Measurements from ENCODE around the gene KIF20A.
"Not testable (repeated sequence)": the region's sequence is repeated elsewhere in the genome, so short reads cannot be mapped to it uniquely, and the experiment has no call there.

KIF20A gene

DNA sequence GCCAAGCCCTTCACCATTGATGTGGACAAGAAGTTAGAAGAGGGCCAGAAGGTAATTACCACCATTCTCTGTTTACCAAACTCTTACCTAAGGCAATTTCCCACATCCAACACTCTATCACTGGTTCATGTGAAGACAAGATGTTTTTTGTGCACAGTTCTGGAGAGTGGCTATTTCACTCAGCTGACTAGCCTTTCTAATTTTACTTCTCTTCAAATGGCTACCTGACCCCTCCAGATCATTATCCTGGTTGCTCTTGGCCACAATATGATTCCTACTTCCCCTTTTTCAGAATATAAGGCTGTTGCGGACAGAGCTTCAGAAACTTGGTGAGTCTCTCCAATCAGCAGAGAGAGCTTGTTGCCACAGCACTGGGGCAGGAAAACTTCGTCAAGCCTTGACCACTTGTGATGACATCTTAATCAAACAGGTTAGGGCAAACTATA, 7.1 kb downstream of the KIF20A start:
- peaks cover 93% of the 10 kb centered on the region for H3K36me3 ChIP-seq
- TF ChIP-seq, protein P1, sequence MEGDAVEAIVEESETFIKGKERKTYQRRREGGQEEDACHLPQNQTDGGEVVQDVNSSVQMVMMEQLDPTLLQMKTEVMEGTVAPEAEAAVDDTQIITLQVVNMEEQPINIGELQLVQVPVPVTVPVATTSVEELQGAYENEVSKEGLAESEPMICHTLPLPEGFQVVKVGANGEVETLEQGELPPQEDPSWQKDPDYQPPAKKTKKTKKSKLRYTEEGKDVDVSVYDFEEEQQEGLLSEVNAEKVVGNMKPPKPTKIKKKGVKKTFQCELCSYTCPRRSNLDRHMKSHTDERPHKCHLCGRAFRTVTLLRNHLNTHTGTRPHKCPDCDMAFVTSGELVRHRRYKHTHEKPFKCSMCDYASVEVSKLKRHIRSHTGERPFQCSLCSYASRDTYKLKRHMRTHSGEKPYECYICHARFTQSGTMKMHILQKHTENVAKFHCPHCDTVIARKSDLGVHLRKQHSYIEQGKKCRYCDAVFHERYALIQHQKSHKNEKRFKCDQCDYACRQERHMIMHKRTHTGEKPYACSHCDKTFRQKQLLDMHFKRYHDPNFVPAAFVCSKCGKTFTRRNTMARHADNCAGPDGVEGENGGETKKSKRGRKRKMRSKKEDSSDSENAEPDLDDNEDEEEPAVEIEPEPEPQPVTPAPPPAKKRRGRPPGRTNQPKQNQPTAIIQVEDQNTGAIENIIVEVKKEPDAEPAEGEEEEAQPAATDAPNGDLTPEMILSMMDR (IDR thresholded peaks at IDR 0.05; ENCODE audit: low read depth, low read length), result no peak
- no peaks in the 10 kb centered on the region for H3K27me3 ChIP-seq (ENCODE audit: insufficient read depth, low read depth, severe bottlenecking)
- H3K27ac ChIP-seq, result no peak overlapping the region
- DNase-seq, result no peak
- H3K4me3 ChIP-seq (ENCODE audit: low read depth, low read length), result no peak overlapping the region
- no peaks in the 10 kb centered on the region for H3K9me3 ChIP-seq (ENCODE audit: severe bottlenecking)

GRCh38 chr5:138188626-138189025, 9.7 kb downstream of the KIF20A start:
- H3K27me3 ChIP-seq (ENCODE audit: insufficient read depth, low read depth, severe bottlenecking), result no peaks in the 10 kb centered on the region
- DNase-seq, result no peak
- H3K27ac ChIP-seq, result no peak overlapping the region
- H3K4me3 ChIP-seq (ENCODE audit: low read depth, low read length), result no peak overlapping the region
- peaks cover 89% of the 10 kb centered on the region for H3K36me3 ChIP-seq
- H3K9me3 ChIP-seq (ENCODE audit: severe bottlenecking), result no peaks in the 10 kb centered on the region
- TF ChIP-seq, protein P1 (IDR thresholded peaks at IDR 0.05; ENCODE audit: low read depth, low read length), result no peak

DNA sequence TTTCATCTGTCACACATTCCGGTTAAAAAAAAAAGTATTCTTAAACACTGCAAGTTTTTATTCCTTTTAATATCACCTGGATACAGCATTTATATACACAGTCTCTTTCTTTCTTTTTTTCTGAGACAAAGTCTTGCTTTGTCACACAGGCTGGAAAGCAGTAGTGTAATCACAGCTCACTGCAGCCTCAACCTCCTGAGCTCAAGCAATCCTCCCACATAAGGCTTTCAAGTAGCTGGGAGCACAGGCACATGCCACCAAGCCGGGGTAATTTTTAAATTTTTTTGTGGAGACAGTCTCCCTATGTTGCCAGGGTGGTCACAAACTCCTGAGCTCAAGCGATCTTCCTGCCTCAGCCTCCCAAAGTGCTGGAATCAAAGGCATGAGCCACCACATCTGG, 13.9 kb downstream of the KIF20A start:
- Histone ChIP-seq H3K27me3 (ENCODE audit: insufficient read depth, low read depth, severe bottlenecking) (no peaks in the 10 kb centered on the region), H3K27ac (no peak overlapping the region), H3K4me3 (ENCODE audit: low read depth, low read length) (no peak overlapping the region), H3K36me3 (peaks cover 68% of the 10 kb centered on the region), H3K9me3 (ENCODE audit: severe bottlenecking) (no peaks in the 10 kb centered on the region)
- TF ChIP-seq, protein P1 (IDR thresholded peaks at IDR 0.05; ENCODE audit: low read depth, low read length), result no peak
- DNase-seq, result no peak

DNA sequence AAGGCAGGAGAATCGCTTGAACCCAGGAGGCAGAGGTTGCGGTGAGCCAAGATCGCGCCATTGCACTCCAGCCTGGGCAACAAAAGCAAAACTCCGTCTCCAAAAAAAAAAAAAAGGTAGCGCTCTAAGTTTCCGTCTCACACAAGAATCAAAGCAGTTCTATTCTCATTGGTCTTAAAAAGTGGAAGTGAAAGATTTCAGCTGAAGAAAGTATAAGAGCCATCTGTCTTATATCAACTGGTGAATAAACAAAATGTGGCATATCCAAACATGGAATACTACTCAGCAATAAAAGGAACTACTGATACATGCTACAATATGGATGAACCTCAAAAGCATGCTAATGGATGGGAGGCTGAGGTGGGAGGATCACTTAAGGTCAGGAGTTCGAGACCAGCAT, 14.9 kb downstream of the KIF20A start:
- DNase-seq; H3K9me3 ChIP-seq (ENCODE audit: severe bottlenecking); H3K27me3 ChIP-seq (ENCODE audit: insufficient read depth, low read depth, severe bottlenecking); H3K4me3 ChIP-seq (ENCODE audit: low read depth, low read length); H3K27ac ChIP-seq: not testable (repeated sequence)
- peaks cover 66% of the 10 kb centered on the region for H3K36me3 ChIP-seq

GRCh38 chr5:138210985-138211384, 32.1 kb downstream of the KIF20A start:
- no peak overlapping the region for H3K4me3 ChIP-seq (ENCODE audit: low read depth, low read length)
- no peak overlapping the region for H3K27ac ChIP-seq
- TF ChIP-seq, protein P1 (IDR thresholded peaks at IDR 0.05; ENCODE audit: low read depth, low read length), result no peak
- H3K27me3 ChIP-seq (ENCODE audit: insufficient read depth, low read depth, severe bottlenecking), result no peaks in the 10 kb centered on the region
- H3K9me3 ChIP-seq (ENCODE audit: severe bottlenecking), result no peaks in the 10 kb centered on the region
- no peak for DNase-seq
- H3K36me3 ChIP-seq, result peaks cover 32% of the 10 kb centered on the region

GRCh38 chr5:138212828-138213160, 33.9 kb downstream of the KIF20A start:
- Histone ChIP-seq H3K9me3 (ENCODE audit: severe bottlenecking) (no peaks in the 10 kb centered on the region), H3K4me3 (ENCODE audit: low read depth, low read length) (peak overlapping the region; percentile 96), H3K27ac (peak overlapping the region; percentile 82), H3K36me3 (peaks cover 26% of the 10 kb centered on the region), H3K27me3 (ENCODE audit: insufficient read depth, low read depth, severe bottlenecking) (no peaks in the 10 kb centered on the region)
- TF ChIP-seq, protein P1 (IDR thresholded peaks at IDR 0.05; ENCODE audit: low read depth, low read length), result no peak
- DNase-seq, result peak; percentile 12

Measured in WERI-Rb-1 (cell line).